Fibroblast of lung (primary cell): Measurements from ENCODE around the gene SLC25A34.

Source experiments
- EZH2 ChIP-seq: IDR thresholded peaks from 2 replicates; pipeline ENCODE4 v1.5.1; 2012; ENCODE audit warnings: low read length, control low read depth, mild to moderate bottlenecking; ENCODE audit errors: missing control alignments
- TF ChIP-seq, protein P1 (sequence below), 2 donors: IDR thresholded peaks in 1 of 2; conservative IDR thresholded peaks in 1 of 2; 1 replicate in 1 of 2; 2 replicates in 1 of 2; pipeline ENCODE4 v1.5.1; 2011 to 2012; ENCODE audit warnings: low read length in 2 of 2, control low read depth in 1 of 2, inconsistent platforms in 1 of 2, low read depth in 1 of 2, mild to moderate bottlenecking in 1 of 2

DNA sequence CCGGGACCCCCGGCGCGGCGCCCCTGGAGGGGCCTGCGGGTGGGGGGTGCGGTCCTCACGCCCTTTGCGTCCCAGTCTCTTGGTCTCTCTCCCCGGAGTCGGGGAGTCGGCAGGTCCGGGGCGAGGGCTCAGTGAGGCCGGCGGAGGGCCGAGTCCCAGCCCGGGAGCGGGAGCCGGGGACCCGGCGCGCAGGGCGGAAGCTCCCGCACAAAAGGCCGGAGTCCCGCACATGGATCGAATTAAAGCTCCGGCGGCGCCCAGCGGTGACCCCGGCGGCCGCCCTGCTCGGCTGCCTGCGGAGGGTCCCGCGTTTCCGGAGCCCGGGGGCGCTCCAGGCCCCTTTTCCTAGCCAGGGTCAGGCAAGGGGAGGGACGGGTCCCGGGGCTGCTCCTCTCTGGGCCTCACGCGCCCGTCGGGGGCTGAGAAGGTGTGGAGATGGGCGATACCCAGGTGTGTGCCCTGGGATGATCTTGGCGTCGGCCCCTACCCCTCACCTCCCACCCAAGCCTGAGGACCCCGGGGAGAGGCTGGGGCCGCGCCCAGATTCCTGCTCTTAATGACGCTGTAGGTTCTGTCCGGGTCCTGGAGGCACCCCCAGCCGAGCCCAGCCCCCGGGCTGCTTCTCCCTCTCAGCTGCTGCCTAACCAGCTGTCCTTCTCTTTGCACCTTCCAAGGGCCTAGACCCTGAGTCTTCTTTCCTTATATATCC, 23.0 kb downstream of the SLC25A34 start:
- TF ChIP-seq, protein P1, sequence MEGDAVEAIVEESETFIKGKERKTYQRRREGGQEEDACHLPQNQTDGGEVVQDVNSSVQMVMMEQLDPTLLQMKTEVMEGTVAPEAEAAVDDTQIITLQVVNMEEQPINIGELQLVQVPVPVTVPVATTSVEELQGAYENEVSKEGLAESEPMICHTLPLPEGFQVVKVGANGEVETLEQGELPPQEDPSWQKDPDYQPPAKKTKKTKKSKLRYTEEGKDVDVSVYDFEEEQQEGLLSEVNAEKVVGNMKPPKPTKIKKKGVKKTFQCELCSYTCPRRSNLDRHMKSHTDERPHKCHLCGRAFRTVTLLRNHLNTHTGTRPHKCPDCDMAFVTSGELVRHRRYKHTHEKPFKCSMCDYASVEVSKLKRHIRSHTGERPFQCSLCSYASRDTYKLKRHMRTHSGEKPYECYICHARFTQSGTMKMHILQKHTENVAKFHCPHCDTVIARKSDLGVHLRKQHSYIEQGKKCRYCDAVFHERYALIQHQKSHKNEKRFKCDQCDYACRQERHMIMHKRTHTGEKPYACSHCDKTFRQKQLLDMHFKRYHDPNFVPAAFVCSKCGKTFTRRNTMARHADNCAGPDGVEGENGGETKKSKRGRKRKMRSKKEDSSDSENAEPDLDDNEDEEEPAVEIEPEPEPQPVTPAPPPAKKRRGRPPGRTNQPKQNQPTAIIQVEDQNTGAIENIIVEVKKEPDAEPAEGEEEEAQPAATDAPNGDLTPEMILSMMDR (conservative IDR thresholded peaks at IDR 0.05 in 1 of 2, IDR thresholded peaks at IDR 0.05 in 1 of 2; ENCODE audit: low read depth in 1 of 2, low read length in 2 of 2) = no peak
- TF ChIP-seq EZH2 = no peak
